Anterior cingulate cortex (tissue), 58 donors: ENCODE data around the gene CRY2.

Experiments used
- DNase-seq, 58 donors: peaks; one replicate each; lab custom pipeline; 2025; lab: John Stamatoyannopoulos, UW

The CRY2 gene

GRCh38 chr11:45913514-45913913 is 66.2 kb downstream of the CRY2 start:
- no peak for DNase-seq

- no peak for DNase-seq
Measured at GRCh38 chr11:45913942-45914635, 66.8 kb downstream of the CRY2 start.

- DNase-seq, result no peak
Measured at GRCh38 chr11:45915446-45915845, 68.2 kb downstream of the CRY2 start.

GRCh38 chr11:45917286-45917622 is 70.0 kb downstream of the CRY2 start:
- no peak for DNase-seq

- peak; percentile 68 to 98 (median 95) for DNase-seq
Measured at GRCh38 chr11:45917623-45918330, 70.5 kb downstream of the CRY2 start, which contains the start of gene PEX16. Gene PEX16 (minus strand): TSS chr11:45917877. CDS start chr11:45917811, 66 bp downstream.

- peak in 56 of 58 donors; percentile 30 to 89 (median 74) for DNase-seq
Measured at GRCh38 chr11:45918331-45918941, 71.2 kb downstream of the CRY2 start.

GRCh38 chr11:45918962-45919675 is 71.8 kb downstream of the CRY2 start:
- no peak for DNase-seq

GRCh38 chr11:45919806-45920530 is 72.7 kb downstream of the CRY2 start:
- peak in 6 of 58 donors; percentile 11 to 32 (median 26) for DNase-seq

- no peak for DNase-seq
Measured at GRCh38 chr11:45920531-45921477, 73.5 kb downstream of the CRY2 start.

GRCh38 chr11:45921561-45922424 is 74.5 kb downstream of the CRY2 start:
- peak in 3 of 58 donors; percentile 23 to 30 (median 28) for DNase-seq

- DNase-seq, result no peak
Measured at GRCh38 chr11:45922425-45923082, 75.3 kb downstream of the CRY2 start, which contains the start of gene LARGE2. Gene LARGE2 (plus strand): TSS chr11:45922656. CDS start chr11:45922883, 227 bp downstream.

- no peak for DNase-seq
Measured at GRCh38 chr11:45924036-45924915, 77.0 kb downstream of the CRY2 start.

GRCh38 chr11:45924927-45925326 is 77.7 kb downstream of the CRY2 start:
- DNase-seq, result no peak

- no peak for DNase-seq
Measured at GRCh38 chr11:45925550-45925949, 78.3 kb downstream of the CRY2 start.

GRCh38 chr11:45926001-45926401 is 78.7 kb downstream of the CRY2 start:
- no peak for DNase-seq

GRCh38 chr11:45926536-45927331 is 79.5 kb downstream of the CRY2 start:
- no peak for DNase-seq
